Measurements from ENCODE around the gene TYRP1. TPM values are rescaled to one million over a fixed set of nuclear protein-coding genes. Genes with fewer than 3 reads are reported as not detected.

The TYRP1 gene
- total RNA-seq, 1 experiment from 2014 or later = 1.5 TPM

- H3K4me1 ChIP-seq (ENCODE audit: insufficient read depth, low read length, poor library complexity, severe bottlenecking) = no peaks in the 10 kb centered on the region
- intact Hi-C loops (cut with micrococcal nuclease; ENCODE audit: unreplicated experiment) = no loop called here
- TF ChIP-seq EZH2 (IDR thresholded peaks at IDR 0.05; ENCODE audit: borderline replicate concordance, low read depth, low read length, poor library complexity, severe bottlenecking) (no peak), CTCF (conservative IDR thresholded peaks at IDR 0.05; ENCODE audit: low read depth, low read length) (no peak)
- H3K27ac ChIP-seq (ENCODE audit: low read depth, low read length, poor library complexity, severe bottlenecking) = no peak overlapping the region
- no TSS peak for BruUV-seq (replicated peaks)
- CTCF ChIA-PET = interaction anchor here (1.2 kb wide), 1 partner anchor 376 kb away, joined by 4 read pairs; no protein-coding TSS in a partner anchor
- no peak for DNase-seq (ENCODE audit: low spot score)
- no peaks in the 10 kb centered on the region for H3K27me3 ChIP-seq (replicated peaks; ENCODE audit: insufficient read depth, low read depth, low read length, poor library complexity)
- no peaks in the 10 kb centered on the region for H3K36me3 ChIP-seq (ENCODE audit: insufficient read depth, low read length, poor library complexity, severe bottlenecking)
- H3K4me3 ChIP-seq (ENCODE audit: low read depth, low read length, poor library complexity, severe bottlenecking) = no peak overlapping the region
- no peaks in the 10 kb centered on the region for H3K9me3 ChIP-seq (ENCODE audit: low read depth, low read length, poor library complexity, severe bottlenecking)
- POLR2A ChIA-PET (ENCODE audit: low non-redundant PET) = no interaction called here
Measured at GRCh38 chr9:12712532-12712931, 19.3 kb downstream of the TYRP1 start.

GRCh38 chr9:12715268-12715667, 22.1 kb downstream of the TYRP1 start:
- Histone ChIP-seq H3K4me1 (ENCODE audit: insufficient read depth, low read length, poor library complexity, severe bottlenecking) (no peaks in the 10 kb centered on the region), H3K9me3 (ENCODE audit: low read depth, low read length, poor library complexity, severe bottlenecking) (no peaks in the 10 kb centered on the region), H3K27ac (ENCODE audit: low read depth, low read length, poor library complexity, severe bottlenecking) (no peak overlapping the region), H3K4me3 (ENCODE audit: low read depth, low read length, poor library complexity, severe bottlenecking) (no peak overlapping the region), H3K27me3 (replicated peaks; ENCODE audit: insufficient read depth, low read depth, low read length, poor library complexity) (no peaks in the 10 kb centered on the region), H3K36me3 (ENCODE audit: insufficient read depth, low read length, poor library complexity, severe bottlenecking) (no peaks in the 10 kb centered on the region)
- POLR2A ChIA-PET (ENCODE audit: low non-redundant PET) = no interaction called here
- TF ChIP-seq EZH2 (IDR thresholded peaks at IDR 0.05; ENCODE audit: borderline replicate concordance, low read depth, low read length, poor library complexity, severe bottlenecking) (no peak), CTCF (conservative IDR thresholded peaks at IDR 0.05; ENCODE audit: low read depth, low read length) (no peak)
- no peak for DNase-seq (ENCODE audit: low spot score)
- intact Hi-C loops (cut with micrococcal nuclease; ENCODE audit: unreplicated experiment) = no loop called here
- no TSS peak for BruUV-seq (replicated peaks)
- CTCF ChIA-PET = no interaction called here

GRCh38 chr9:12716823-12717600, 23.8 kb downstream of the TYRP1 start:
- TF ChIP-seq EZH2 (IDR thresholded peaks at IDR 0.05; ENCODE audit: borderline replicate concordance, low read depth, low read length, poor library complexity, severe bottlenecking) (no peak), CTCF (conservative IDR thresholded peaks at IDR 0.05; ENCODE audit: low read depth, low read length) (peak; percentile 44)

More at GRCh38 chr9:12716823-12717600, 23.8 kb downstream of the TYRP1 start:
- Histone ChIP-seq H3K9me3 (ENCODE audit: low read depth, low read length, poor library complexity, severe bottlenecking) (no peaks in the 10 kb centered on the region), H3K36me3 (ENCODE audit: insufficient read depth, low read length, poor library complexity, severe bottlenecking) (no peaks in the 10 kb centered on the region), H3K27me3 (replicated peaks; ENCODE audit: insufficient read depth, low read depth, low read length, poor library complexity) (no peaks in the 10 kb centered on the region), H3K27ac (ENCODE audit: low read depth, low read length, poor library complexity, severe bottlenecking) (no peak overlapping the region), H3K4me3 (ENCODE audit: low read depth, low read length, poor library complexity, severe bottlenecking) (no peak overlapping the region), H3K4me1 (ENCODE audit: insufficient read depth, low read length, poor library complexity, severe bottlenecking) (no peaks in the 10 kb centered on the region)
- ChIA-PET POLR2A (ENCODE audit: low non-redundant PET) (no interaction called here), CTCF (no interaction called here)
- intact Hi-C loops (cut with micrococcal nuclease; ENCODE audit: unreplicated experiment) = no loop called here
- BruUV-seq (replicated peaks) = no TSS peak
- DNase-seq (ENCODE audit: low spot score) = no peak

All from A673 (cell line).